HG03139 (cell line): ENCODE results near the gene KRT26.
"Not testable (repeated sequence)": the region's sequence is repeated elsewhere in the genome, so short reads cannot be mapped to it uniquely, and the experiment has no call there.

ENCODE experiments used
- ATAC-seq: cut with Tn5 transposase; IDR thresholded peaks from one replicate; pipeline ENCODE4 v1.9.1; 2021; ENCODE audit not compliant: unreplicated experiment

KRT26 gene, protein sequence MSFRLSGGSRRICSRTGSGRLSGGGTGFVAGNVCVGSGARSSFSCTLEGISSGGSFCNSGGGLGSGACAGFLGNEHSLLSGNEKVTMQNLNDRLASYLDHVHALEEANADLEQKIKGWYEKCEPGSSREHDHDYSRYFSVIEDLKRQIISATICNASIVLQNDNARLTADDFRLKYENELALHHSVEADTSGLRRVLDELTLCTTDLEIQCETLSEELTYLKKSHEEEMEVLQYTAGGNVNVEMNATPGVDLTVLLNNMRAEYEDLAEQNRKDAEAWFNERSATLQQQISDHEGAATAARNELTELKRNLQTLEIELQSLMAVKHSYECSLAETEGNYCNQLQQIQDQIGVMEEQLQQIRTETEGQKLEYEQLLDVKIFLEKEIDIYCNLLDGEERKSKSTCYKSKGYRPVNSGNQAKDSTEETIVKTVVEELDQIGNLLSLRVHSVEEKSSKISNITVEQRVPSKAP

DNA sequence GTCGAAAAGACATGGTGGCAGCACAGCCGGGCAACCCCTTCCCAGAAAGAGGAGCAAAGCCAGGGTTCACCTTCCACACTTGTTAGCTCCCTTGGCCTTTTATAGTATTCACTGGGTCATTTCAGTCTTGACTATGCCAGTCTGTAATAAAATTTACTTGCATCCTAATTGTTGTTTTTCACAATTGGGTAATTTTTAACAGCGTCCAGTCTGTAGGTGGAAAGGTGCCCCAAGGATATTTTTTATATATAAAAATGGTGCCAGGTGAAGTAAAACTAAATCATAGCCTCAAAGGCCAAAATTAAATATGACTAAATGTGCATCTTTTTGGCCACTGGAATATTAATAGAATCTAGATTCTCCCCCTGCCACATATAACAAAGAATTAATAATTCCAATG is at the start of gene KRT26:
Gene KRT26, minus strand, starts transcription at position 101 of the 400 bp plus-strand sequence. Its CDS starts 88 bp downstream, at position 13.
- no peak for ATAC-seq

DNA sequence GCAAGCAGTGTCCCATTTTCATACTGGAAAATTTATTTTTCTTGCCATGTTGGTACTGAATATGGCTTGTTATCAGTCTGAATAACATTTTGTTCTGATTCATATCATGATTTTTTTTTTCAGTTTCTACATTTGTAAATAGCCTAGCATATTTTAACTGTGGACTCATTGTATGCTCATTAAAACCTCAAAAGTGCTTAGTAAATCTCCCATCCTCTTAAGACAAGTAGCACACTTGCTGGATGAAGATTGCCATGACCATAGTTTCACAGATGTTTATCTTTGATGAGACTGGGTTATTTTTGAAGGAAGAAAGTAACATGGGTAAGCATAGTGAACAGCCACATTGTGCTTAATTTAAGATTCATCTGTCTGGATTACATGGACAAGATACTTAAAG is 49.5 kb upstream of the KRT26 start:
- ATAC-seq: no peak

DNA sequence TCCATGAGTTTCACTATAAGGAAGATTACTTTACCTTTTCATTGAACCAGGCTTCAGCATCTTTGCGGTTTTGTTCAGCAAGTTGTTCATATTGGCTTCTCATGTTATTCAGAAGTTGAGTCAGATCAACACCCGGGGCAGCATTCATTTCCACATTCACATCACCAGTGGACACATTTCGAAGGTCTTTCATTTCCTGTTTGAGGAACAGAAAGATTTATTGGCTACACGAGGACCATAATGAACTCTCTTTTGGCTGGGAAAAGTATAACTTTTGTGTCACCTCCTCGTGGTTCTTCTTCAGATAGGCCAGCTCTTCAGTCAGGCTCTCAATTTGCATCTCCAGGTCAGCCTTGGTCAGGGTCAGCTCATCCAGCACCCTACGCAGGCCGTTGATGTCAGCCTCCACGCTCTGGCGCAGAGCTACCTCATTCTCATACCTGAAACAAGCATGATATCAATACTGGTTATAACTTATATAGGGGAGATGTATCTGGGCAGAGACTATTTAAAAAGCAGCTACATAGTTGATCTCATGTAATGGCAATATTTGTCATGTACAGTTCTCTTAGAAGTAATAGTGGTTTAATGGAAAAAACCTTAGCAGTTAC is 48.3 kb upstream of the KRT26 start:
- ATAC-seq: no peak

DNA sequence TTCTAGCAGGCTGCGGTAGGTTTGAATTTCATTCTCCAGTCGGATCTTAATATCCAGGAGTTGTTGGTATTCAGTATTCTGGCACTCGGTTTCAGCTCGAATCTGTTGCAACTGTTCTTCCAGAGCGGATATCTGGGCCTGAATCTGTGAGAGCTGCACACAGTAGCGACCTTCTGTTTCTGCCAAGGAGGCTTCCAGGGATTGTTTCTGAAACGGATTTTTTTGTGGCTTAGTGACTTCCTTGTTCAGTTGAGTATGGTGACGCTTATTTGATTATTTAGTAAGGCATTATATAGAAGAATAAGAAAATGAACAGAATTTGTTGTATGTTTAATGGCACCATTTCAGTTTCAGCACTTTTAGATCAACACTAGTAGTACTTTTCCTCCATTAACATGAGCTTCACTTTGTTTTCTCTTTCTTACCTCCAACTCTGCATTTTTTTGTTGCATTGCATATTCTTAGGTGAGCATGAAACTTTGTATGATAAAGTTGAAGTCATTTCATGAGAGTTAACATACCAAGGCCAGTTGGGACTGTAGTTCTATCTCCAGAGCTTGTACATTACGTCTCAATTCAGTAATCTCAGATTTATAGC is 47.6 kb upstream of the KRT26 start:
- no peak for ATAC-seq

DNA sequence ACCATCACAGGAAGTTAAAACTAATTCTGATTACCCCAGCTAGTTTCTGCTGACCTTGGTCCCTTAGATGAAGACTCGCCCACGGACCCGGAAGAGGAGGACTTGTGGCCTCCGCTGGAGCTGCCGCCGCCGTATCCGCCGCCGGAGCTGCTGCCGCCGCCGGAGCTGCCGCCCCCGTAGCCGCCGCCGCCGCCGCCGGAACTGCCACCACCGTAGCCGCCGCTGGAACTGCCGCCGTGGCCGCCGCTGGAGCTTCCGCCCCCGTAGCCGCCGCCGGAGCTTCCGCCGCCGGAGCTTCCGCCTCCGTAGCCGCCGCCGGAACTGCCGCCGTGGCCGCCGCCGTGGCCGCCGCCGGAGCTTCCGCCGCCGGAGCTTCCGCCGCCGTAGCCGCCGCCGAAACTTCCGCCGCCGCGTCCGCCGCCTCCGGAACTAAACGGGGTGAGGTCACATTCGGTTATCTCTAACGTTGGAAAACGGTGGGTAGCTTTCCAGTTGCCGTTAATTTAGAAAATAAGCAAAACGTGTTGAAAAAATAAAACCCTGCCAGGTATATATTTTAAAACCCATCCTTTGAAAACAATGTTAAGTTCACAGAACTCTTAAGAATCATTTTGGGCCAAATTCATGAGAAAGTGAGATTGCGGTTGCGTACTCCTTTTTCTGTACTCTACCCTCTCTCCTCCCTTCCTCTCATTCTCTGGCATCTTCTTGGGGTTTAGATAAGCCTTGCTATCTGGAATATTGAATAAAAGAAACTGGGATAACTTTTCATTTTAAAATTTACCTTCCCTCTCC is 46.9 kb upstream of the KRT26 start:
- ATAC-seq: peak; percentile 63

DNA sequence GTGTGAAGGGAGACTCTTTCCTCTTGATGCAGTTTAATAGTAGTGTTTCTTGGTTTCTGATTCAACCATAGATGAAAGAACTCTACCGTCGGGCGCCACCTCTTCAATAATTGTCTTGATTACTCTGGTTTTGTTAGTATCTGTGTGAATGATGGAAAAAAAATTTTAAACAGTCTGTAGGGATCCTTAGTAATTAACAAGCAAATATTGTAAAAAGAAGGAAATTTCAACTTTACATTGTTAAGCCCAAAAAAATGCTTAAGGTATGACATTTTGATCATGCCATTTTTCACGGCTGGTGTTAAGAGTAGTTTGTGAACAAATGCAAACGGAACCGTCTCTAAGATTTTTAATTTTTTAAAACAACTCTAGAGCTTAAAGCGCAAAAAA is 46.3 kb upstream of the KRT26 start:
- no peak for ATAC-seq

DNA sequence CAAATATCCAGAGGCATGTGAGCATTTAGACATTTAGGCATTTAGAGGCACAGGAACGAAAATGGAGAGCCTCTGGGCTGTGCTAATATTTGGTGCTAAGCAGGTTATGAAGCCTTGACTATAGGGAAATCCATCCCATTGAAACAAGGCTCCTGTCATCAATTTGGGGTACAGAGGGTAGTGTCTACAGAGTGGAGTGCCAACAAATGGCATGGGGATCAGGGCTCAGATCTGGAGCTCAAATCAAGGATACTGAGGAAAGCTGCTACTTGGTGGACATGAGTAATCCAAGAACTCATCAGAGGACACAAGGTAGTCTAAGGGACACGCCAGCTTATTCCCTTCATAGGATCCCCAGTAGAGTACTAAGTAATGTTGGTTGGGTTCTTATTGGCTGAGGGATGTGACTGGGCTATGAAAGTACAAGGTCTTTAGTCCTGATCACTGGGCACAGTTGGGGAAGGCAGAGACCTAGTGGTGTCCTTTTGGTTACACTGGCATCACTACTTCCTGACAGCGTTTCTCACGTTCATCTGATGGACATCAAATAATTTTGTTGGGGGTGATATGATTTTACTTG is 45.2 kb upstream of the KRT26 start:
- ATAC-seq: no peak

DNA sequence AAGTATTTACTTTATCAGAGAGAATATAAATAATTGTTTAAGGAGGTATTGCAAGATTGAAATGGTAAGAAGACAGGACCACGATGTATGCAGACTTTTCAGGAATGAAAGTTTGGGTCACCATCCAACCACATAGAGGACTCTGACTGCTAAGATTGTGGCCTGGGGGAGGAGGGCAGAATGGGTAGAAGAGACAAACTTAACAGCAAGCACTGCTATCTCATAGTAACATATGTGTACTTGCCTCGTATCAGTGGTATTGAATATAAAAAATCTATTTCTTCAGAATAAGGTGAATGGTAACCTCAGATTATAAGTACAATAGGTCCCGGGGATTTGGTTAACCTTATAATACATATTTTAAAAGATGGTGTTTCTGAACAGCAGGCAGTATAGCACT is 44.6 kb upstream of the KRT26 start:
- ATAC-seq: no peak

DNA sequence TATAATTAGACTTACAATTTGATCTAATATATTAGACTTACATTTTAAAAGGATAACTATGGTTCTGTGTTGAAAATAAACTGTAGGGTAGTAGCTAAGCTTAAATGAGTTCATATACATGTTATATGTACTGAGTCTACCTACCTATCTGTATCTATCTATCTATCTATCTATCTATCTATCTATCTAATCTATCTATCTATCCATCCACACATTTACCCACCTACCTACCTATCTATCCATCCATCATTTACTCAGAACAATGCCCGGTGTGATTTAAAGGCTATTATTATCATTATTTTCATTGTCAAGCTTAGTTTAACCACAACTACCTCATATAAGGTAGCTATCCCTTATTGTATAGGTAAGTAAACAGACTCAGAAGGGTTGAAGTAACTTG is 43.4 kb upstream of the KRT26 start:
- ATAC-seq: no peak

DNA sequence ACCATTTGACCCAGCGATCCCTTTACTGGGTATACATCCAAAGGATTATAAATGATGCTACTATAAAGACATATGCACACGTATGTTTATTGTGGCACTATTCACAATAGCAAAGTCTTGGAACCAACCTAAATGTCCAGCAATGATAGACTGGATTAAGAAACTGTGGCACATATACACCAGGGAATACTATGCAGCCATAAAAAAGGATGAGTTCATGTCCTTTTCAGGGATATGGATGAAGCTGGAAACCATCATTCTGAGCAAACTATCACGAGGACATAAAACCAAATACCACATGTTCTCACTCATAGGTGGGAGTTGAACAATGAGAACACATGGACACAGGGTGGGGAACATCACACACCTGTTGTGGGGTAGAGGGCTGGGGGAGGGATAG is 42.7 kb upstream of the KRT26 start:
- not testable (repeated sequence) for ATAC-seq

DNA sequence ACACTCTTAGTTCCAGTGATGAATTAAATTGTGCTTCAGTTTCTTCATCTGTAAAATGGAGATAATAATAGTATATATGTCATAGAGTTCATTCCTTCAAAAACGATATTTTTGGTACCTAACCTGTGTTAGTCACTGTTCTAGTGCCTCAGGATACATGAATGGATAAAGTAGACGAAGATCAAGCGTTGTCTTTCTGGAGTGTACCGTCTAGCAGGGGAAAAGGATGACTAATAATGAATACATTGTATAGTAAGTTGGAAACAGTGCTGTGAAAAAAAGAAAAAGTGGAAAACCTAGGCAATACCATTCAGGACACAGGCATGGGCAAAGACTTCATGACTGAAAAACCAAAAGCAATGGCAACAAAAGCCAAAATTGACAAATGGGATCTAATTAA is 41.8 kb upstream of the KRT26 start:
- no peak for ATAC-seq

DNA sequence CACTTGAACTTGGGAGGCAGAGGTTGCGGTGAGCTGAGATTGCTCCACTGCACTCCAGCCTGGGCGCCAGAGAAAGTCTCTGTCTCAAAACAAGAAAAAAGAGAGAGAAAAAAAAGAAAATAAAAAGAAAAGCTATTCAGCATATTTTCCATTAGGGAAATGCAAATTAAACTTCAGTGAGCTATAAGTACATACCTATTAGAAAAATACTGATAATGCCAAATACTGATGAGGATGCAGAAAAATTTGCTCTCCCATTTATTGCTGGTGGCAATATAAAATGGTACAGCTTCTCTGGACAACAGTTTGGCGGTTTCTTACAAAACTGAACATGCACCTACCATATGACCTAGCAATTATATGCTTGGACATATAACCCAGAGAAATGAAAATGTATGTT is 40.6 kb upstream of the KRT26 start:
- no peak for ATAC-seq

DNA sequence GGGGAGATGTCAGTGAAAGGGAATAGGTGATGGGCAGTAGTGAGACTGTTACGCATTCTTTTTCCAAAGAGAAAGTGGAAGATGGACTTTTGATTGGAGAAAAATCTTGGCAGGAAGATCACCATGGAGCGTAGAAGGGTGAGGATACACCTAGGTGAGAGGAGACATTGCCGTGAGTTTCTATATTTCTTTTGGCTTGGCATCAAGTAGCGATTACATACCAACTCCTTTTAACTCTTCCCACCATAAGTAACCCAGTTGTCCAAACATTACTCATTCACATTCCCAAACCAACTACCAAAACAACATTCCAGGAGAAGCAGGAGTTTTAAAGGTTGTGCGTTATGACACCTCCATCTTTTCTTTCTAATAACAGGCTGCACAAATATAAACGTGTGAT is 38.5 kb upstream of the KRT26 start:
- no peak for ATAC-seq

DNA sequence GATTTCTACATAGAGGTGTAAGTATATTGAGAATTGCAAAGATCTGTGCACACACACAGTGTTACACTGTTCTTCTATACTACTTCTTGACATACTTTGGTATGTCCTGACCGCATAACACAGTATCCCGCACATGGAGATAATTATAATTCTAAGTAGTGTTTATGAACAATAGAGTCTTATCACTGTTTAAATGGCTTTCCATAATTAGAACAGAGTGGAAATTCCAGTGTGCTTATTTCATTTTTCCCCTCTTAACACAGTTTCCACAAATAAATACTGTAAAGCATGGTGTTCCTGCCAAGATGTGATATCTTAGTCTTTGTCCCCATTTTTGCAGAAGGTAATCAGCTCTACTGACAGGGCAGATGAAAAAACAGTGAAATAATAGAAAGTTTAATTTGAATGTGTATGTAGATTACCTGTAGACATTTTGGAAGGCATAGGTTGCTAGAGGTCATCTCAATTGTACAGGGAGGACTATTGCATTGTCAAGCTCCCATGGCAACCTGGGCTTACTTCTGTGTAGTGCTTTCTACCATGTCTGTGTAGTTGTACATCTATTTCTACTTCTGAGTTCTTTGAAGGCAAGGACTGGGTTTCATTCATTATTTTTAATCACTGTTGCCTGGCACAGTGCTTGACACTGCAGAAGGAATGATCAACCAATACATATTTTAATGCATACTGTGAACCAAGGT is 37.9 kb upstream of the KRT26 start:
- no peak for ATAC-seq

DNA sequence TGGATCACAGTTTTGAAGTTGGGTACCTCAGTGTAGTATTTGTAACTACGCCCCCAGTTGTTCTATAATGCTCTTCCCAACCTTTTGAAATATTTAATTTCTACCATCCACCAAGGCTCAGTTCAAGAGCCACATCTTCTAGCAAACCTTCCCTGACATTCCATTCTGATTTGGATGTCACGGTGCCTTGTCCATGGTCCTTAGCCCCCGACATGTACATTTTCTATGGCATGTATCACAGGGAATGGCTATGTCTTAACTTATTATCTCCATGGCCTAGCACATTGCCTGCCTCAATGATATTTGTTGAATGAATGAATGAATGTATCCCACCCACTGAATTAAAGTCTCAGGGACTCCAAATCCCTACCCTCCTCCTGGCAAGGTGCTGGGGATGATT is 34.1 kb upstream of the KRT26 start:
- ATAC-seq: no peak

DNA sequence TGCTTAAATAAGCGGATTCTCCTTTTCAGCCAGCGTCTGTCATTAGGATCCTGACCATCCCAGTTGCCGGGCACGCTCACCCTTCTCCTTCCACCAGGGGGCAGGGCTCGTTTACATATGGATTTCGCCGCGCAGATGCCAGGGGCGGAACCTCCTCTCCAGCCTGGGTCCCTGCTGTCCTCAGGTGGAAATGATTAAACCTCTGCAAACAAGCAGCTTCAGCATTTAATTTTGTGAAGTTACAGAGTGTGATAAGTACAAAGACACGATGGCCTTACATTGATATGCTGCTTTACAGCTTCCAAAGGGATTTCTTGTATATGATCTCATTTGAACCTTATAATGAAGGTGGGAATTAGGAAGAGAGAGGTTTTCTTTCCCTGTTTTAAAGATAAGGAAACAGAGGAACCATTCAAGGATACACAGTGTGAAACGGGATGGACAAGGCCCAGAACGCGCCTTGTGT is 31.6 kb upstream of the KRT26 start:
- no peak for ATAC-seq

DNA sequence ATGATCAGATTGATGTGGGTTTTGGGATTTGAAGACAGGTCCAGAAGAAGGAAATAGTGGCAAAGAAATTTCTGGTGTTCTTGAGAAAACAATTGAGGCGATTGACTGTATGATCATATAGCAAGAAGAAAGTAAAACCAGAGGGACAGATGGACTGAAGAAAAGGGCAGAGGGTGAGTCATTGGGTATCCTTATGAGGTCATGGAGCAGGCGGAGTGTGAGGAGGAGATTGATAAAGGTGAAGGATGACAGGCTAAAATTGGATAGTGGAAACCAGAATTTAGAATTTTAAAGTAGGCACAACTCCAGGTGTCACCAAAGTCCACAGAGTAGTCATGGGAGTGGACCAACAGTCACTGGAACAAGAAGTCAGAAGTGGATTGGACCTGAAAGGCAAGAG is 29.2 kb upstream of the KRT26 start:
- no peak for ATAC-seq

DNA sequence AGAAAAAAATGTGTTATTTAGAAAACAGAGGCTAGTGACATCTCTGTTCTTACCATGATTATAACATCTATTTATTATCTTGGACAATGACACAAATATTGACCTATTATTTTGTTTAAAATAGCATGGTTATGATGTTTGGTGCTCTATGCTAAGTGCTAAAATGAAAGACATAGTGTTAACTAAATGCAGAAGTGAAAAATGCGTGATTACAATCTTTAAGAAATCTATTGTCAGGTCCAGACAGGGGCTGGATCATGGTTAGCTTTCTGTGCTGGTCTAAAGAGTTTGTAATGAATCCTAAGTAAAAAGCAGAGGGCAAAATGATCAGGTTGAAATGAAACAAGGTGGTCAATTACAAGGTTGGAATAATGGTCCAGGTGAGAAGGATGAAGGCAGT is 28.4 kb upstream of the KRT26 start:
- no peak for ATAC-seq

DNA sequence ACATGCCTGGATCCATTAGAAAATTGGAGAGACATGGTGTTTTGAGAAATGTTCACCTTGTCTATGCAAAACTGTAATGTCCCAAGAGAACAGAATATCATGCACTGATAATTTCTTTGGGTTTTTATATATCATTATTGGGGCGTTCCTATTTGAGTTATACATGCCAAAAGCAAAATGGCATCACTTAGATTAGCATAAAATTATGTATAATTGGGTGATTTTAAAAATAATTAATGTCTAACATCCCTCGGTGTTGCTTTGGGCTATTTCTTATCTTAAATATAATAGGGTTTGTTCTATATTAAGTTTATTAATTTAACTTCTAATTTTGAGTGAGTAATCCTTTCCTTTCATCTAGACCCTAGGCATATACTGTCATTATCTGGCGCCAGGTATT is 27.9 kb upstream of the KRT26 start, which contains the start of gene KRT28:
Gene KRT28, minus strand, starts transcription at position 101 of the 400 bp plus-strand sequence. Its CDS starts 66 bp downstream, at position 35.
- no peak for ATAC-seq

DNA sequence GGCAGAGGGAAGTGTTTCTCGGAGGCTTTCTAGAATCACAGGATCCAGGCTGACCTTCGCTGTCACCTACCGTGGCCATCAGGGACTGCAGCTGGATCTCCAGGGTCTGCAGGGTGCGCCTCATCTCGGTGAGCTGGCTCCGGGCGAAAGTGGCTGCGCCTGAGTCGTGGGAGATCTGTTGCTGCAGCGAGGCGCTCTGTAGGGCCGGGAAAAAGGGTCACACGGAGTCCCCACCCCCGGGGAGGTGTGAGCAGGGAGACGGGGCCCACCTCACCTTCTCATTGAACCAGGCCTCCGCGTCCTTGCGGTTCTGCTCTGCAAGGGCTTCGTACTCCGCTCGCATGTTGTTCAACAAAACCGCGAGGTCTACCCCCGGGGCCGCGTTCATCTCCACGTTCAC is 24.8 kb upstream of the KRT26 start:
- no peak for ATAC-seq
